ENCODE measurements around the gene RAD23B.

GRCh38 chr9:107361816-107362215 is 78.7 kb downstream of the RAD23B start:
- TF ChIP-seq CTCF (IDR thresholded peaks at IDR 0.05), result no peak
- no peak for TF ChIP-seq POLR2A (IDR thresholded peaks at IDR 0.05)

Data from right lobe of liver (tissue), 4 donors.